ENCODE results near the gene TESMIN. TPM values are rescaled to one million over a fixed set of nuclear protein-coding genes. Genes with fewer than 3 reads are reported as not detected.

The TESMIN gene
- polyA plus RNA-seq, 3 donors = 1.9 to 2.6 (median 2.5) TPM

- peaks cover 4% of the 10 kb centered on the region for H3K79me2 ChIP-seq (ENCODE audit: insufficient read depth, low read length)
- Mint-ChIP-seq H3K9me3 (peaks cover 0 to 2% (median 0%) of the 10 kb centered on the region in 7 donors), H3K4me3 (no peak overlapping the region), H3K36me3 (peaks cover 84 to 99% of the 10 kb centered on the region in 2 donors), H3K27ac (no peak overlapping the region), H3K27me3 (ENCODE audit: low read depth in 3 of 3) (no peaks in the 10 kb centered on the region), H3K4me1 (no peaks in the 10 kb centered on the region)
- no peaks in the 10 kb centered on the region for H3K27me3 ChIP-seq (ENCODE audit: control insufficient read depth in 2 of 2, insufficient read depth in 2 of 2, low read length in 2 of 2)
- H3K9ac ChIP-seq (ENCODE audit: insufficient read depth, low read length, poor library complexity, severe bottlenecking) = no peak overlapping the region
- WGBS (ENCODE audit: insufficient coverage) = 98% methylated on average over 14 of the region's 15 CpGs
- no peaks in the 10 kb centered on the region for H3K4me1 ChIP-seq (ENCODE audit: control insufficient read depth in 1 of 2, insufficient read depth in 2 of 2, low read length in 2 of 2)
- H3K9me3 ChIP-seq (replicated peaks in 1 of 2; ENCODE audit: control insufficient read depth in 1 of 2, insufficient read depth in 1 of 2, low read length in 2 of 2) = no peaks in the 10 kb centered on the region
- no peak overlapping the region for H3K27ac ChIP-seq (ENCODE audit: low read depth in 1 of 2, low read length in 2 of 2)
- intact Hi-C loops (cut with micrococcal nuclease) = no loop called here
- H2AFZ ChIP-seq (ENCODE audit: insufficient read depth, low read depth, low read length, poor library complexity, severe bottlenecking) = no peak overlapping the region
- no peak overlapping the region for H3K4me2 ChIP-seq (replicated peaks; ENCODE audit: extremely low read depth, low read length, poor library complexity, severe bottlenecking)
- H3K36me3 ChIP-seq (replicated peaks in 1 of 2; ENCODE audit: control insufficient read depth in 1 of 2, insufficient read depth in 2 of 2, low read length in 2 of 2) = peaks cover 89 to 96% of the 10 kb centered on the region in 2 donors
- H4K20me1 ChIP-seq (ENCODE audit: insufficient read depth, low read length) = peaks cover 12% of the 10 kb centered on the region
- no peak for DNase-seq
- no peak for TF ChIP-seq CTCF (IDR thresholded peaks at IDR 0.05)
- H3K4me3 ChIP-seq (replicated peaks in 1 of 3; ENCODE audit: low read depth in 2 of 3, low read length in 3 of 3) = no peak overlapping the region
Measured at GRCh38 chr11:68759991-68760390, 8.7 kb upstream of the TESMIN start.

- no peak overlapping the region for H2AFZ ChIP-seq (ENCODE audit: insufficient read depth, low read depth, low read length, poor library complexity, severe bottlenecking)
- peak overlapping the region in 1 of 7 donors; percentile 33 for H3K27ac Mint-ChIP-seq
- TF ChIP-seq CTCF (IDR thresholded peaks at IDR 0.05) = no peak
Measured at GRCh38 chr11:68757711-68758110, 6.4 kb upstream of the TESMIN start.

More at GRCh38 chr11:68757711-68758110, 6.4 kb upstream of the TESMIN start:
- 100% methylated on average over 7 of the region's 8 CpGs for WGBS (ENCODE audit: insufficient coverage)
- no peak overlapping the region for H3K4me2 ChIP-seq (replicated peaks; ENCODE audit: extremely low read depth, low read length, poor library complexity, severe bottlenecking)
- H3K9me3 ChIP-seq (replicated peaks in 1 of 2; ENCODE audit: control insufficient read depth in 1 of 2, insufficient read depth in 1 of 2, low read length in 2 of 2) = no peaks in the 10 kb centered on the region
- Mint-ChIP-seq H3K9me3 (peaks cover 0 to 9% (median 7%) of the 10 kb centered on the region in 7 donors), H3K27me3 (ENCODE audit: low read depth in 3 of 3) (no peaks in the 10 kb centered on the region), H3K36me3 (peaks cover 76 to 89% of the 10 kb centered on the region in 2 donors), H3K4me1 (no peaks in the 10 kb centered on the region), H3K4me3 (no peak overlapping the region)
- H3K4me3 ChIP-seq (replicated peaks in 1 of 3; ENCODE audit: low read depth in 2 of 3, low read length in 3 of 3) = no peak overlapping the region
- DNase-seq = no peak
- H3K4me1 ChIP-seq (ENCODE audit: control insufficient read depth in 1 of 2, insufficient read depth in 2 of 2, low read length in 2 of 2) = no peaks in the 10 kb centered on the region
- intact Hi-C loops (cut with micrococcal nuclease) = no loop called here
- peaks cover 4% of the 10 kb centered on the region for H3K79me2 ChIP-seq (ENCODE audit: insufficient read depth, low read length)
- peaks cover 69 to 89% of the 10 kb centered on the region in 2 donors for H3K36me3 ChIP-seq (replicated peaks in 1 of 2; ENCODE audit: control insufficient read depth in 1 of 2, insufficient read depth in 2 of 2, low read length in 2 of 2)
- no peaks in the 10 kb centered on the region for H3K27me3 ChIP-seq (ENCODE audit: control insufficient read depth in 2 of 2, insufficient read depth in 2 of 2, low read length in 2 of 2)
- H3K27ac ChIP-seq (ENCODE audit: low read depth in 1 of 2, low read length in 2 of 2) = no peak overlapping the region
- H3K9ac ChIP-seq (ENCODE audit: insufficient read depth, low read length, poor library complexity, severe bottlenecking) = no peak overlapping the region
- H4K20me1 ChIP-seq (ENCODE audit: insufficient read depth, low read length) = no peaks in the 10 kb centered on the region

All from CD14-positive monocyte (primary cell).